NCI-H1417 treated with DMSO at 0.1 percent for 48 hours (cell line): Measurements from ENCODE around the gene STOX1.
"Not testable (repeated sequence)": the region's sequence is repeated elsewhere in the genome, so short reads cannot be mapped to it uniquely, and the experiment has no call there.

Experiments used
- DNase-seq: peaks from one replicate; lab custom pipeline; 2025; lab: John Stamatoyannopoulos, UW

STOX1 gene

DNA sequence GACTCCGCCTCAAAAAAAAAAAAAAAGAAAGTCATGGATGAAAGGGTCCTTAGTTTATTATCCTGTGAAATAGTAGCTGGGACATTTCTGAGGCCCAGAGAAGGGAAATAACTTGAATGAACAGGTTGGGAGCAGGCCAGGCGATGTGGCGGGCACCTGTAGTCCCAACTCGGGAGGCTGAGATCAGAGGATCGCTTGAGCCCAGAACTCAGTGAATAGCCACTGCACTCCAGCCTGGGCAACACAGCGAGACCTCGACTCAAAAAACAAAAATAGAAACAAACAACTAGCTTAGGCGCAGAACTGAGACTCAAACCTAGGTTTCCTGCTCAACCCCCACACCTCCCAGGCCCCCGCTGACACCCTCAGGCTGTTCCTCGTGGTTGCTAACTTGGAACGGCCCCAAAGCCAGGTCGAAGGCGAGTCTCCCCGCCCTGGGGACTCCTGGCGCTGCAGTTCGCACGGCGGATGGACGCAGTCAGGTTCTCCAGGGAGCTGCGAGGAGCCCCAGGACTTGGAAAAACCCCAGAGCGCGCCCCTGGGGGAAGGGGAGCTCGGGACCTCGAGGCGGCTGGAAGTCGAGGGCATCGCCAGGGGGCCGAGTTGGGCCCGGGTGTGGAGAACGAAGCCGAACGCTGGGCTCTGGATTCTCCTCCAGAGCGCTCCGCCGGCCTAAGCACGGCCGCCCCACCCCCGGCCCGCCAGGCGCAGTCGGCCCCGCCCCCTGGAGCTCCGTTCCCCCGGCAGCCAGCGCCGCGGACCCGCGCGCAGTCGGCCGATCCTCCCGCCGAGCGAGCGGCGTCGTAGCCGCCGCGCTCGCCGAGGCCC lies at the start of gene STOX1:
STOX1 (plus strand) TSS at position 768 of the 828 bp plus-strand sequence. CDS start 93 bp downstream, outside the sequence.
- no peak for DNase-seq

- no peak for DNase-seq
Measured at GRCh38 chr10:68781613-68782574, 45.4 kb upstream of the STOX1 start.

DNA sequence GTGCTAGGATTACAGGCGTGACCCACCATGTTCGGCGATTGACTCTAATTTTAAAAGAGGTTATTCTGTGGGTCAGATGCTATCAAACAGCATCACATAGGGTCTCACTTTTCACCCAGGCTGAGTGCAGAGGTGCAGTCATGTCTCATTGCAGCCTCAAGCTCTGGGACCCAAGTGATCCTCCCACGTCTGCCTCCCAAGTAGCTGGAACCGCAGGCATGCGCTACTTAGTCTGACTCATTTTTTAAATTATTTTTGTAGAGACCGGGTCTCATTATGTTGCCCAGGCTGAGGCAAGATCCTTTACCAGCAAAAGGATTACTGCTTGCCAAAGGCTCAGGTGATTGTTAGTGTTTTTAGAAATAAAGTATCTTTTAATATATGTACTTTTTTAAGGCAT lies 42.9 kb upstream of the STOX1 start:
- no peak for DNase-seq

GRCh38 chr10:68787813-68788212 lies 39.5 kb upstream of the STOX1 start:
- no peak for DNase-seq

DNA sequence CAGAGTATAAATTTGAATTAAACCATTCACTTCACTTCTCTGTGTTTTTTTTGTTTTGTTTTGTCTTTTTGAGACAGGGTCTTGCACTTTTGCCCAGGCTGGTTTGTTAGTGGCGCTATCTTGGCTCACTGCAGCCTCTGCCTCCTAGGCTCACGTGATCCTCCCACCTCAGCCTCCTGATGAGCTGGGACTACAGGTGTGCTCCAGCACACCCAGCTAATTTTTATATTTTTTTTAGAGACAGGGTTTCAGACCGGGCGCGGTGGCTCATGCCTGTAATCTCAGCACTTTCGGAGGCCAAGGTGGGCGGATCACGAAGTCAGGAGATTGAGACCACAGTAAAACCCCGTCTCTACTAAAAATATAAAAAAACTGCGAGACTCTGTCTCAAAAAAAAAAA lies 36.9 kb upstream of the STOX1 start:
- DNase-seq = no peak

DNA sequence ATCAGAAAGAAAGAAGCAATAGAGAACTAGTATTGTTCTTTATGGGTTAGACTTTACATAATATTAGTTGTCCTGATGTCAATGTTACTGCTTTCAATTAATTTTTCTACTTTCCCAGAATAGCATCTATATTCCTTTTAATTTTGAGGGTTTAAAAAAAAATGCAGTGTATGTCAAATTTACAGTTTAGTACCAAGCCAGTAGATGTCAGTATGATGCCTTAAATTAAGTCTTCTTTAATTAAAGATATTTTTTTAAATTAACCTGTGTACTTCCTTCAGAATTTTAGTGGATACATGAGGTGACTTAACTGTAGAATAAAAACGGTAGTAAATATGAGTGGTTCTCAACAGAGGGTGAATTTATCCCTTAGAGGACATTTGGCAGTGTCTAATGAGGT lies 35.2 kb upstream of the STOX1 start:
- no peak for DNase-seq

DNA sequence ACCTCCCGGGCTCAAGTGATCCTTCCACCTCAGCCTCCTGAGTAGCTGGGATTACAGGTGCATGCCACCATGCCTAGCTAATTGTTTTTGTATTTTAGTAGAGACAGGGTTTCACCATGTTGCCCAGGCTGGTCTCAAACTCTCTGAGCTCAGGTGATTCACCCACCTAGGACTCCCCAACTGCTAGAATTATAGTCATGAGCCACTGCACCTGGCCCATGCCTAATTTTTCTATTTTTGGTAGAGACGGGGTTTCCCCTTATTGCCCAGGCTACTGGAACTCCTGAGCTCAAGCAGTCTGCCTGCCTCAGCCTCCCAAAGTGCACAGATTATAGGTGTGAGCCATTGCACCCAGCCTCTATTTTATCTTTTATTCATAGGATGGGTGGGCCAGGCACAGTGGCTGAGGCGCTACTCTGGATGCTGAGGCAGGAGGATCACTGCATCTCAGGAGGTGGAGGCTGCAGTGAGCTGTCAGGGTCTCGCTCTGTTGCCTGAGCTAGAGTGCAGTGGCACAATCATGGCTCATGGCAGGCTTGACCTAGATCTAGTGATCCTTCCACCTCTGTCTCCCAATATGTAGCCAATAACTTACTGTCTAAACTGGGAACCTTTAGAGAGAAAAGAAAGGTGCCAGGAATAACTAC lies 31.3 kb upstream of the STOX1 start:
- no peak for DNase-seq

GRCh38 chr10:68796605-68797004 lies 30.7 kb upstream of the STOX1 start:
- DNase-seq = no peak

GRCh38 chr10:68800211-68800610 lies 27.1 kb upstream of the STOX1 start:
- DNase-seq = no peak

GRCh38 chr10:68804692-68805091 lies 22.6 kb upstream of the STOX1 start:
- no peak for DNase-seq

DNA sequence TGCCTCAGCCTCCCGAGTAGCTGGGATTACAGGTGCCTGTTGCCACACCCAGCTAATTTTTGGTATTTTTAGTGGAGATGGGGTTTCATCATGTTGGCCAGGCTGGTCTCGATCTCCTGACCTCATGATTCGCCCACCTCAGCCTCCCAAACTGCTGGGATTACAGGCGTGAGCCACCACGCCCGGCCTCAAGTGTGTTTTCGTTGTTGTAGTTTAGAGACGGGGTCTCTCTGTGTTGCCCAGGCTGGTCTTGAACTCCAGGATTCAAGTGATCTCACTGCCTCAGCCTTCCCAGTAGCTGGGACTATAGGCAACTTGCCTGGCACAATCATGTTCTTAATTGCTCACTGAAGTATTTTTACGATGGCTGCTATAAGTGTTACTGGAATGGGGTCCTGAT lies 16.5 kb upstream of the STOX1 start:
- DNase-seq = not testable (repeated sequence)

- no peak for DNase-seq
Measured at GRCh38 chr10:68811314-68812009, 15.9 kb upstream of the STOX1 start.

DNA sequence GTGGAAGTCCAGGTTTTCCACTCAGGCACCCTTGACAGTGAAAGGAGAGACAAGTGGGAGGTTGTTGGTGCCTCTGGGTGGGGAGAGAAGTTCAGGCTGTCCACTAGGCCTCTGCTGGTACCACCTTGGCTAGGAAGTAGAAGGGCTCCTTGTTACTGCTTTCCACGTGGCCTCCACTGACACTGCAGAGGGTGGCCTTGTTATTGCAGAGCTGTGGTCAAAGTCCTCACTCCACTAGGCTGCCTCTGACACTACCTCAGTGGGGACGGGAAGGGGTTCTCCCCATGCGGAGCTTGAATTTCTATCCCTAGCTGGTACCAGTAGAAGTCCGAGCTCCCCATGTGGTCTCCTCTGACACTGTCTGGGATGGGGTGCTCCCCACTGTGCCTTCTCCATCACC lies 14.9 kb upstream of the STOX1 start:
- DNase-seq = no peak

- DNase-seq = no peak
Measured at GRCh38 chr10:68813559-68813958, 13.8 kb upstream of the STOX1 start.

GRCh38 chr10:68816796-68817412 lies 10.4 kb upstream of the STOX1 start:
- no peak for DNase-seq

- DNase-seq = not testable (repeated sequence)
Measured at GRCh38 chr10:68820359-68820758, 7.0 kb upstream of the STOX1 start.

GRCh38 chr10:68822626-68823025 lies 4.7 kb upstream of the STOX1 start:
- not testable (repeated sequence) for DNase-seq

GRCh38 chr10:68827592-68827959 lies 245 bp downstream of the STOX1 start:
- DNase-seq = not testable (repeated sequence)

DNA sequence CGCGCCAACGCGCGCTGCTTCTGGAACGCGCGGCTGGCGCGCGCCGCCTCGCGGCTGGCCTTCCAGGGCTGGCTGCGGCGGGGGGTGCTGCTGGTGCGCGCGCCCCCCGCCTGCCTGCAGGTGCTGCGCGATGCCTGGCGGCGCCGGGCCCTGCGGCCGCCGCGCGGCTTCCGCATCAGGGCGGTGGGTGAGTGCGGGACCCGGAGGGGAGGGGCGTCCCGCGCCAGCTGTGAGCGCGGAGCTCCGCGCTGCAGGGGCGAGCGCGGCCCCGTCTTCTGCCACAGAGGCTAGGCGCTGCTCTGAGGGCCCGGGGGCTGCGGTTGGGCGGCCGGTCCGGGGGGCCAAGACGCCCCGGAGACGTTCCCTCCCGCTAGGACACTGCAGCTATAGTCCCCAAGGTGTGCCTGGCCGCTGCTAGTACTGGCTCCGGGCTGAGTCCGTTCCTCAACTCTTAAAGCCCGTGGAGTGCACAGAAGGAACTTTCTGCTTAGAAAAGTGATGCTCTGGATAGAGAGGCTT lies 811 bp downstream of the STOX1 start:
- DNase-seq = not testable (repeated sequence)

DNA sequence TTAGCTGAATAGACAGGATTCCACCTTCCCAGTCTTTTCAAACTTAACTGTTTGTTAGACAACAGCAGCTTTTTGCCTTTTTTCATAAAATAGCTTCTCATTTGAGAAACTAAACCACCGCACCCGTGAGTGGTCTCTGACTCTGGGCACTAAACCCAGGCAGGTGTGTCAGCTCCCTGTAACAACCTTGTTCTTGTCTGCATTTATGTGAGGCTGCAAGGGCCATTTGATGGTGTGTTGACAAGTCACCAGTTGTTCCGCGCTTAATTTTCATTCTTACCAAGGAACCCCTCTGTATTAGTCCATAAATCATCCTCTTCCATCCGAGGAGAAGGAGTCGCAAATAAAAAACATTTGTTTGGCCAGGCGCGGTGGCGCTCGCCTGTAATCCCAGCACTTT lies 1.5 kb downstream of the STOX1 start:
- no peak for DNase-seq

DNA sequence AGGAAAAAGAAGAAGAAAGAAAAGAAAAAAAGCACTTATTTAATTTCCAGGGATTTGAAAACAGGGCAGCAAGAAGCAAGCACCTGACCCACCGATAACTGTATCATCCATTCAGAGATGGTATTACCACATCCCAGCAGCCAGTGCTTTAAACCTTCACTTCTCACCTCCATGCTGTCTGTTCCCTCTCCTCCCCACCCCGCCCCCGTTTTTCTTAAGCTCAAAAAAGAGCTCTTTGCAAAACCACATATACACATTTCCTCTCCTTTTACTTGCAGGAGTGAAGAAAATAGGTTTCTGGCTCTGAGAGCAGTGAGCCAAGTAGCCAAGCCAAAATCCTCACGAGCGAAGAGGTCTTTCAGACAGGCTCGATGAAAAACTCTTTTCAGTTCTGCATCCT lies 2.2 kb downstream of the STOX1 start:
- no peak for DNase-seq
